Skeletal muscle cell (primary cell): Measurements from ENCODE around the gene NAV1.

ENCODE experiments used
- DNase-seq: peaks from one replicate; pipeline ENCODE4 v3.0.0-alpha.2; 2010; ENCODE audit warnings: low read depth
- H3K4me3 ChIP-seq: 2 replicates; pipeline ENCODE4 v1.5.1; 2011; ENCODE audit warnings: low read depth, mild to moderate bottlenecking, control low read depth, low read length, moderate library complexity

NAV1 gene

DNA sequence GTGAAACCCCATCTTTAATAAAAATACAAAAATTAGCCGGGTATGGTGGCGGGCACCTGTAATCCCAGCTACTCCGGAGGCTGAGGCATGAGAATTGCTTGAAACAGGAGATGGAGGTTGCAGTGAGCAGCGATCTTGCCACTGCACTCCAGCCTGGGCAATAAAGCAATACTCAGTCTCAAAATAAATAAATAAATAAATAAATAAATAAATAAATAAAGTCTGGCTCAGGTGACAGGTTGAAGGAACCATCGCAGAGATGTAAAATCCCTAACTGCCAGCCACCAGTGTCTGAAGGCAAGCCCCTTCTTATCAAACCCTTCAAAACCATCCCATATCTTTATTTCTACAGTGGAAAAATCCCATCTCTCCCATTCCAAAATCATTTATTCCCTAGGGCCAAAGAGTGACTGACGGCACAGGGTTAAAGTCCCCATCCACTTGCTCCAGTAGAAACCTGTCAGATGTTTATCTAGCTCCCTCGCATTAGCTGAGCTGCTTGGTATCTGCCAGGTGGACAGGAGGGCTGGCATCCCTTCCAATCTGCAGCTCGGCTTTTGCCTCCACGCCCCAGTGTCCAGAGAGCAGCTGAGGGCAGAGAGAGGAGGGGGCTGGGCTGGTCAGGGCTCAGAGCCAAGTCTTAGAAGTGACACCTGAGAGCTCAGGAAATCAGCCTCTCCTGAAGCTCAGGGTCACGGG lies 37.0 kb upstream of the NAV1 start:
- DNase-seq, result no peak
- no peak overlapping the region for H3K4me3 ChIP-seq

- no peak overlapping the region for H3K4me3 ChIP-seq
- no peak for DNase-seq
Observed at GRCh38 chr1:201502511-201502857, 36.4 kb upstream of the NAV1 start.

DNA sequence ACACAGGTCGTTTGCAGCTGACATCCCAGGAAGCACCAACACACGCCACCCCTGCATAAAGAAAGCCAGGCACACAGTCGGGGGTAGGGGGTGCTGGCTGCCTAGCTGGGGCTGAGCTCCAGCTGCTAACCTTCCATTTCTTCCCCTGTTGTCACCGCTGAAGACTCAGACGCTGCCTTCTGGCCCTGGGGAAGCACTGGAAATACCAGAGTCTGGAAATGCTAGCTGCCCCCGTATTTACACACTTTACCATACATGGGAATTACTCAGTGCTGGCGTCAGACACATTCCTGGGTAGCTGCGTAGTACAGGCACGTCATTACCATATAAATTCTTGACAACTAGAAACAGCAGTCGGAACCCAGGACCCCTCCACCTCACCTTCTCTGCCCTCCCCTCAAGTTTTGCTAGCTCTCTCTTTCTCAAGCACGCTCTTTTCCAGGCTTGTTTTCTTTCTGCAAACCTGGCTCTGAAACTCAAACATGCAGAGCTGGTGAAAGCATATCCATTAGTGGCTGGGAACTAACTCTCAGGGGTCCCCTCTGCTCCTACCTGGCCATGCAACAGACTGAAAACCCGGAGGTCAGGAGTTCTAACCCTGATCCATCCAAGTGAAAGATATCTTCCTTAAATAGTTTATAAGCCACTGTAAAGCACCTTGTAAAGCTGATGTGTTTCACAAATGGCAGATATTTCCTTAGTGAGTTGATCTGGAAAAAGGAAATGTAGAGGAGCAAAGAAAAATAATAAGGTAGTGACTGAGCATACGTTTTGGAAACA lies 35.3 kb upstream of the NAV1 start:
- peak; percentile 98 for DNase-seq
- peak overlapping the region; percentile 19 for H3K4me3 ChIP-seq

GRCh38 chr1:201504179-201504631 lies 34.7 kb upstream of the NAV1 start:
- H3K4me3 ChIP-seq, result peak overlapping the region; percentile 19
- no peak for DNase-seq

DNA sequence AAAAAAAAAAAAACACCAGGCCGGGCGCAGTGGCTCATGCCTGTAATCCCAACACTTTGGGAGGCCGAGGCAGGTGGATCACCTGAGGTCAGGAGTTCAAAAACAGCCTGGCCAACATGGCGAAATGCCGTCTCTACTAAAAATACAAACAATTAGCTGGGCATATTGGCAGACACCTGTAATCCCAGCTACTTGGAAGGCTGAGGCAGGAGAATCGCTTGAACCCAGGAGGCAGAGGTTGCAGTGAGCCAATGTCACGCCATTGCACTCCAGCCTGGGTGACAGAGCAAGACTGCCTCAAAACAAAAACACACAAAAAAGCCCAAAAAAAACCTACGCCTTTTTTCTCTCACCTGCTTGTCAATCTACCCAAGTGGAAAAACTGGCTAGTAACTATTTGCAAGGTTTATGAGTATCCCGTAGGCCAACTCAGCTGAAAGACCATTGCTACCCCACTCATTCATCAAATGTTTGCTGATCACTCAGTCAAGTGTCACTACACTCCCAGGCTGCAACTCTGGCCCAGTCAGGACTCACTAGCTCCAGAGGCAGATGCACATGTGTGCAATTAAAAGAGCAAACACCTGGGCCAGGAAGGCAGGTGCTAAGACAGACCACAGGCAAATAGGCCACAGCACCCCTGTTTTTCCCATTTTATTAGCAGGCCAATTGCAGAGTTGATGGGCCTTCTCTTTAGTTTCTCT lies 34.0 kb upstream of the NAV1 start:
- peak overlapping the region; percentile 64 for H3K4me3 ChIP-seq
- no peak for DNase-seq

GRCh38 chr1:201505503-201505890 lies 33.4 kb upstream of the NAV1 start:
- no peak for DNase-seq
- H3K4me3 ChIP-seq, result peak overlapping the region; percentile 64

- peak overlapping the region; percentile 64 for H3K4me3 ChIP-seq
- no peak for DNase-seq
Observed at GRCh38 chr1:201506092-201506491, 32.8 kb upstream of the NAV1 start.

DNA sequence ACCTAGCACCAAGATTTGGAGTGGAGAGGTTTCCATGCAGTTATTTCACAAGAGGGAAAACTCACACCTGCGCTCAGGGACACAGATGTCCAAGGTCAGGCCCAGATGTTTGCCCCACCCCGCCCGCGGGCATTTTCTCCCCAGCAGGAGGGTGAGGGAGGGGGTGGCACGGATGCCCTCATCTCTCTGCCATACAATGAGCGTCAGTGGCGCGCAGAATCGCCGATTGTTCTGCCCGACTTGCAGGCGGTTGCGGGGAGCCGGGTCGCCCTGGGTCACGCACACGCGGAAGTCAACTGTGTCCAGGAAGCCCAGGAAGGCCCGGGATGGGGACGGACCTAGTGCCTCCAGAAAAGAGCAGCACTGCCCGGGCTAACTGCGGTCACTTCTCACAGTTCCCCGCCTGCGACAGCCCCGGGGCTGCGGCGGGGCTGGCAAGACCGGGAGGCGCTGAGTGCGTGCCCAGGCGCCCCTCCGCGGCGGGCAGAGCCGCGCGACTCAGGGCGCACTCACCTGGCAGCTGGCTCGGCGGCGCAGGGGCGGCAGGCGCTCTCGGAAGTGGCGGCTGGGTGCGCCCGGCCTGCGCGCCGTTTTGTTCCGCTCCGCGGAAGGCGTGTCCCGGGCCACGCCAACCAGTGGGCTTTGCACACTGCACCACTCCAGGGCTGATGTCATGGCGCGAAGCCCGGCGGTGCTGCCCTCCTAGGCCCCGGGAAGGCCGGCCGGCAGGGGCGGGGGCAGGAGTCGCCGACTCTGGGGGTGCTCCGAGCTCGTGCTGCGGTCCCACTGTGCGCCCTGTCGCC lies 32.2 kb upstream of the NAV1 start, which contains the start of gene CSRP1:
TSS of gene CSRP1 (minus strand) at position 567 of the 803 bp plus-strand sequence. CDS start 10,820 bp downstream, outside the sequence.
- peak; percentile 59 for DNase-seq
- peak within 1 kb of the TSS; percentile 64 for H3K4me3 ChIP-seq

DNA sequence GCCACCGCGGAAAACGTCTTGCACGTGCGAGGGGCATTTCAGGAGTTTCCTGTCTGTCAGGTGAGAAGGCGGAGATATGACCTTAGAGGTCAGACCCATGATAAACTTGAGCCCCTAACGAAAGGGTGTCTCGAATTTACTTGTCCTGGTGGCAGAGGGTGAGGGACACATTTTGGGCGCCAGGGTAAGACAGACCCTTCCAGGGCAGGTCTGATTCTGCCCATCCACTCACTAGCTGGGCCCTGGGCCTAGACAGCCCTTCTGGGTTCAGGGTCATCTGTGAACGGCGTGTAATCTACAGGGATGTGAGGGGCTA lies 31.6 kb upstream of the NAV1 start:
- H3K4me3 ChIP-seq, result peak overlapping the region; percentile 64
- no peak for DNase-seq

GRCh38 chr1:201508809-201509208 lies 30.1 kb upstream of the NAV1 start:
- no peak overlapping the region for H3K4me3 ChIP-seq
- DNase-seq, result no peak

- no peak for DNase-seq
- no peak overlapping the region for H3K4me3 ChIP-seq
Observed at GRCh38 chr1:201509601-201510374, 29.1 kb upstream of the NAV1 start.

DNA sequence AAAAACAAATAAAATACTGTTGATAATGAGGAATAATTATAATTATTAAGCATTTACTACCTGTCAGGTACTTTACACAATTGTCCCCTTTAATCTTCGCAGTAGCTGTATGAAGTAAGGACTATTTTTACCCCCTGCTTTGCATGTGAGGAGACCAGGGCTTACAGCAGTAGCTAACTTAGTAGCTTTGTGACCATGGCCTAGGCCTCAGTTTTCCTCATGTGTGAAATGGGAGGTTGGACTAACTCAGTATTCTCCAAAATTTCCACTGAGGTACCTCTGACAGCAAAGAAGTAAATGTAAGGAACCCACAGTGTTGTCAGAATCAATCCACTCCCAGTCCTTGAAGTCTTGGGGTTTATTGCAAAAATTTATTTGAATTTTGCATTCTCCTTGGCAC lies 28.2 kb upstream of the NAV1 start:
- DNase-seq, result no peak
- H3K4me3 ChIP-seq, result no peak overlapping the region

GRCh38 chr1:201511396-201511940 lies 27.5 kb upstream of the NAV1 start:
- DNase-seq, result no peak
- no peak overlapping the region for H3K4me3 ChIP-seq

GRCh38 chr1:201511941-201512539 lies 26.9 kb upstream of the NAV1 start:
- H3K4me3 ChIP-seq, result no peak overlapping the region
- no peak for DNase-seq

DNA sequence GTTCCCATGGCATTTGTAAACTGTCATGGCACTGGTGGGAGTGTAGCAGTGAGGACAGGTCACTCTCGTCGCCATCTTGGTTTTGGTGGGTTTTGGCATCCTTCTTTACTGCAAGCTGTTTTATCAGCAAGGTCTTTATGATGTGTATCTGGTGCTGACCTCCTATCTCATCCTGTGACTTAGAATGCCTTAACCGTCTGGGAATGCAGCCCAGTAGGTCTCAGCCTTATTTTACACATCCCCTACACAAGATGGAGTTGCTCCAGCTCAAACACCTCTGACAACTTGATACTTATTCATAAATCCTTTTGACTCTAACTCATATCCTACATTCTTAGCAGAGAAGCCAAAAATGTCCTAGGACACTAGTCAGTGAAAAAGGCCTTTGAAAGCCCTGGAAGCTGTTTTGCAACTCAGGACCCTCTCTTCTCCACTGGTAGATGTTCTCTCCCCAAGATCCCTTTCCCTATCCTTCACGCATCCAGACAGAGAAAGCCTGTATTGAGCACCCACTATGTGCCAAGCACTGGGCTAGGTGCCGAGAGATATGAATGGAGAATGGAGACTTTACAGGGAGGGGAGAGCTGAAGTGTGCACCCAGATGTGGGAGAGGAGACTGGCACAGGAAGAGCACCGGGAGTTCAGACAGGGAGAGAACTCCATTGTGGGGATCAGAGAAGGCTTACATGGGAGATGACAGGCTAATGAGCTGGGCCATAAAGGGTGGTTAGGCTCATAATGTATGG lies 25.3 kb upstream of the NAV1 start:
- no peak for DNase-seq
- H3K4me3 ChIP-seq, result no peak overlapping the region

- DNase-seq, result no peak
- H3K4me3 ChIP-seq, result no peak overlapping the region
Observed at GRCh38 chr1:201514466-201514865, 24.5 kb upstream of the NAV1 start.

DNA sequence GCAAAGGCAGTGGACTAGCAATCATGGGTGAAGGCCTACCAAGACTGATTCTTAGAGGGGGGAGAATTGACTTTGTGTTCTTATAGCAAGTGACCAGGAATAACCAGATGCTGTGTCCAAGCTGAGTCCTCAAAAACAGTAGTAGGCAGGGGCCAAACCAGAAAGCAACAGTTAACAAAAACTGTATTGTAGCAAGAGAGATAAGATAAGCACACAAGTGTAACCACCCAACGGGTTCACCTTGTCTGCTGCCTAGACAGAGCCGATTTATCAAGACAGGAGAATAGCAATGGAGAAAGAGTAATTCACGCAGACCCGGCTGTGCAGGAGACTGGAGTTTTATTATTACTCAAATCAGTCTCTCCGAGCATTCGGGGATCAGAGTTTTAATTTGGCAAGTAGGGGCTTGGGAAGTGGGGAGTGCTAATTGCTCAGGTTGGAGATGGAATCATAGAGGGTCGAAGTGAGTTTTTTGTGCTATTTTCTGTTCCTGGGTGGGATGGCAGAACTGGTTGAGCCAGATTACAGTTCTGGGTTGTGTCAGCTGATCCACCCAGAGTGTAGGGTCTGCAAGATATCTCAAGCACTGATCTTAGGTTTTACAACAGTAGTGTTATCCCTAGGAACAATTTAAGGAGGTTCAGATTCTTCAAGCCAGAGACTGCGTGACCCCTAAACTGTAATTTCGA lies 23.7 kb upstream of the NAV1 start:
- no peak for DNase-seq
- no peak overlapping the region for H3K4me3 ChIP-seq
